Stimulated activated CD4-positive, alpha-beta T cell treated with anti-CD3 and anti-CD28 coated beads, Interleukin-4, amount 100 ng/mL, for 48 hours (primary cell): ENCODE results near the gene CEP295NL.
A peak's percentile ranks its signal among the peaks of the same experiment; 100 is the strongest.

Experiments used
- DNase-seq, 2 donors: peaks; one replicate each; pipeline ENCODE4 v3.0.0-alpha.2; 2020; ENCODE audit warnings: low read depth in 2 of 2

The CEP295NL gene

GRCh38 chr17:78865682-78866390 lies 37.2 kb downstream of the CEP295NL start:
- DNase-seq, result peak; percentile 42 to 59

- DNase-seq, result no peak
Measured at GRCh38 chr17:78864117-78864516, 38.9 kb downstream of the CEP295NL start.

- no peak for DNase-seq
Measured at GRCh38 chr17:78862073-78863023, 40.7 kb downstream of the CEP295NL start.

- no peak for DNase-seq
Measured at GRCh38 chr17:78861229-78861628, 41.8 kb downstream of the CEP295NL start.

- DNase-seq, result no peak
Measured at GRCh38 chr17:78859051-78859450, 44.0 kb downstream of the CEP295NL start.

- no peak for DNase-seq
Measured at GRCh38 chr17:78857266-78857665, 45.7 kb downstream of the CEP295NL start.

GRCh38 chr17:78855561-78856165 lies 47.3 kb downstream of the CEP295NL start:
- no peak for DNase-seq

- no peak for DNase-seq
Measured at GRCh38 chr17:78854508-78854907, 48.5 kb downstream of the CEP295NL start.

GRCh38 chr17:78853926-78854394 lies 49.0 kb downstream of the CEP295NL start:
- no peak for DNase-seq

GRCh38 chr17:78852709-78853121 lies 50.3 kb downstream of the CEP295NL start:
- DNase-seq, result no peak

- DNase-seq, result no peak
Measured at GRCh38 chr17:78849026-78849425, 54.0 kb downstream of the CEP295NL start.

GRCh38 chr17:78847052-78847451 lies 55.9 kb downstream of the CEP295NL start:
- DNase-seq, result no peak

- no peak for DNase-seq
Measured at GRCh38 chr17:78844301-78845005, 58.5 kb downstream of the CEP295NL start.

- DNase-seq, result peak; percentile 50
Measured at GRCh38 chr17:78842881-78843565, 60.0 kb downstream of the CEP295NL start.

GRCh38 chr17:78840780-78841611 lies 62.0 kb downstream of the CEP295NL start, which contains the start of gene USP36:
Gene USP36, minus strand, starts transcription at chr17:78840814. Its CDS starts 4,451 bp downstream, at chr17:78836363.
- DNase-seq, result peak; percentile 100
